ENCODE measurements around the gene ACVR1C. TPM values are rescaled to one million over a fixed set of nuclear protein-coding genes. Genes with fewer than 3 reads are reported as not detected.

Gene ACVR1C
- total RNA-seq, 1 donor from 2014 or later, result 0.20 TPM

- POLR2A ChIA-PET, result no interaction called here
- DNase-seq (no peak), ATAC-seq (ENCODE audit: low read depth) (no peak)
- Mint-ChIP-seq H3K27ac (no peak overlapping the region), H3K27me3 (peaks cover 19% of the 10 kb centered on the region), H3K9me3 (peaks cover 13% of the 10 kb centered on the region), H3K4me3 (no peak overlapping the region), H3K36me3 (ENCODE audit: low read depth) (no peaks in the 10 kb centered on the region), H3K4me1 (peaks cover 22% of the 10 kb centered on the region)
- intact Hi-C loops (cut with micrococcal nuclease), result loop anchor here (5.0 kb wide), 2 partner anchors 252 to 832 kb away; partner anchors contain the start of genes ACVR1, CCDC148 and PKP4
- no peak for TF ChIP-seq CTCF (IDR thresholded peaks at IDR 0.05)
- CTCF ChIA-PET, result interaction anchor here (1.7 kb wide), 1 partner anchor 128 kb away, joined by 4 read pairs; no protein-coding TSS in a partner anchor
These were observed 3.4 kb downstream of the ACVR1C start for GRCh38 chr2:157625296-157625695.

- CTCF ChIA-PET, result no interaction called here
- POLR2A ChIA-PET, result no interaction called here
- peaks cover 20% of the 10 kb centered on the region for H3K27me3 Mint-ChIP-seq
These were observed 7.7 kb downstream of the ACVR1C start for GRCh38 chr2:157620956-157621355.

GRCh38 chr2:157611726-157612125 lies 16.9 kb downstream of the ACVR1C start:
- ChIA-PET POLR2A (no interaction called here), CTCF (no interaction called here)
- Mint-ChIP-seq H3K27me3 (peaks cover 26% of the 10 kb centered on the region), H3K4me3 (no peak overlapping the region), H3K27ac (no peak overlapping the region), H3K36me3 (ENCODE audit: low read depth) (peaks cover 3% of the 10 kb centered on the region), H3K9me3 (peaks cover 9% of the 10 kb centered on the region), H3K4me1 (no peaks in the 10 kb centered on the region)
- intact Hi-C loops (cut with micrococcal nuclease), result no loop called here
- TF ChIP-seq CTCF (IDR thresholded peaks at IDR 0.05), result no peak
- DNase-seq, result no peak
- no peak for ATAC-seq (ENCODE audit: low read depth)

More at GRCh38 chr2:157620956-157621355, 7.7 kb downstream of the ACVR1C start:
- Mint-ChIP-seq H3K4me1 (peaks cover 5% of the 10 kb centered on the region), H3K36me3 (ENCODE audit: low read depth) (no peaks in the 10 kb centered on the region), H3K9me3 (peaks cover 13% of the 10 kb centered on the region), H3K4me3 (no peak overlapping the region), H3K27ac (no peak overlapping the region)
- TF ChIP-seq CTCF (IDR thresholded peaks at IDR 0.05), result no peak
- intact Hi-C loops (cut with micrococcal nuclease), result no loop called here
- DNase-seq (no peak), ATAC-seq (ENCODE audit: low read depth) (no peak)

- Mint-ChIP-seq H3K36me3 (ENCODE audit: low read depth) (peaks cover 3% of the 10 kb centered on the region), H3K27ac (no peak overlapping the region), H3K4me3 (no peak overlapping the region), H3K4me1 (no peaks in the 10 kb centered on the region), H3K27me3 (peaks cover 22% of the 10 kb centered on the region), H3K9me3 (peaks cover 9% of the 10 kb centered on the region)
- ChIA-PET CTCF (no interaction called here), POLR2A (no interaction called here)
- intact Hi-C loops (cut with micrococcal nuclease), result no loop called here
- TF ChIP-seq CTCF (IDR thresholded peaks at IDR 0.05), result no peak
- ATAC-seq (ENCODE audit: low read depth) (no peak), DNase-seq (no peak)
These were observed 17.6 kb downstream of the ACVR1C start for GRCh38 chr2:157611110-157611509.

- intact Hi-C loops (cut with micrococcal nuclease), result no loop called here
- Mint-ChIP-seq H3K4me1 (no peaks in the 10 kb centered on the region), H3K36me3 (ENCODE audit: low read depth) (peaks cover 3% of the 10 kb centered on the region), H3K4me3 (no peak overlapping the region), H3K9me3 (peaks cover 9% of the 10 kb centered on the region), H3K27me3 (peaks cover 14% of the 10 kb centered on the region), H3K27ac (no peak overlapping the region)
- POLR2A ChIA-PET, result no interaction called here
- no peak for TF ChIP-seq CTCF (IDR thresholded peaks at IDR 0.05)
- DNase-seq, result no peak
- no peak for ATAC-seq (ENCODE audit: low read depth)
- CTCF ChIA-PET, result no interaction called here
These were observed 22.1 kb downstream of the ACVR1C start for GRCh38 chr2:157606534-157606933.
